ENCODE data around the gene PARP9. TPM values are rescaled to one million over a fixed set of nuclear protein-coding genes. Genes with fewer than 3 reads are reported as not detected.

The PARP9 gene
- total RNA-seq, 1 donor from 2014 or later = 9.1 TPM

GRCh38 chr3:122538956-122539490 lies 25.1 kb downstream of the PARP9 start:
- no peak for DNase-seq (ENCODE audit: low spot score)
- no peak for TF ChIP-seq CTCF (IDR thresholded peaks at IDR 0.05)
- Mint-ChIP-seq H3K27ac (ENCODE audit: unreplicated experiment) (no peak overlapping the region), H3K9me3 (ENCODE audit: low read depth) (no peaks in the 10 kb centered on the region), H3K36me3 (ENCODE audit: low read depth) (peaks cover 24% of the 10 kb centered on the region), H3K4me1 (ENCODE audit: low read depth) (peaks cover under 1% of the 10 kb centered on the region), H3K27me3 (ENCODE audit: low read depth) (no peaks in the 10 kb centered on the region), H3K4me3 (ENCODE audit: unreplicated experiment) (no peak overlapping the region)

- no peaks in the 10 kb centered on the region for H3K27me3 Mint-ChIP-seq (ENCODE audit: low read depth)
- H3K4me3 Mint-ChIP-seq (ENCODE audit: unreplicated experiment) = no peak overlapping the region
- H3K9me3 Mint-ChIP-seq (ENCODE audit: low read depth) = no peaks in the 10 kb centered on the region
- DNase-seq (ENCODE audit: low spot score) = no peak
- no peak for TF ChIP-seq CTCF (IDR thresholded peaks at IDR 0.05)
- H3K27ac Mint-ChIP-seq (ENCODE audit: unreplicated experiment) = no peak overlapping the region
- peaks cover 35% of the 10 kb centered on the region for H3K36me3 Mint-ChIP-seq (ENCODE audit: low read depth)
- peaks cover 5% of the 10 kb centered on the region for H3K4me1 Mint-ChIP-seq (ENCODE audit: low read depth)
Measured at GRCh38 chr3:122536632-122537001, 27.5 kb downstream of the PARP9 start.

GRCh38 chr3:122535964-122536631 lies 28.0 kb downstream of the PARP9 start:
- peaks cover 35% of the 10 kb centered on the region for H3K36me3 Mint-ChIP-seq (ENCODE audit: low read depth)
- H3K4me3 Mint-ChIP-seq (ENCODE audit: unreplicated experiment) = no peak overlapping the region
- peaks cover 5% of the 10 kb centered on the region for H3K4me1 Mint-ChIP-seq (ENCODE audit: low read depth)
- DNase-seq (ENCODE audit: low spot score) = no peak
- H3K9me3 Mint-ChIP-seq (ENCODE audit: low read depth) = no peaks in the 10 kb centered on the region
- H3K27me3 Mint-ChIP-seq (ENCODE audit: low read depth) = no peaks in the 10 kb centered on the region
- no peak overlapping the region for H3K27ac Mint-ChIP-seq (ENCODE audit: unreplicated experiment)
- TF ChIP-seq CTCF (IDR thresholded peaks at IDR 0.05) = no peak

GRCh38 chr3:122533931-122534334 lies 30.2 kb downstream of the PARP9 start:
- no peaks in the 10 kb centered on the region for H3K9me3 Mint-ChIP-seq (ENCODE audit: low read depth)
- TF ChIP-seq CTCF (IDR thresholded peaks at IDR 0.05) = no peak
- H3K4me1 Mint-ChIP-seq (ENCODE audit: low read depth) = peaks cover 5% of the 10 kb centered on the region
- H3K27me3 Mint-ChIP-seq (ENCODE audit: low read depth) = no peaks in the 10 kb centered on the region
- H3K4me3 Mint-ChIP-seq (ENCODE audit: unreplicated experiment) = no peak overlapping the region
- H3K36me3 Mint-ChIP-seq (ENCODE audit: low read depth) = peaks cover 29% of the 10 kb centered on the region
- no peak for DNase-seq (ENCODE audit: low spot score)
- no peak overlapping the region for H3K27ac Mint-ChIP-seq (ENCODE audit: unreplicated experiment)

GRCh38 chr3:122533480-122533879 lies 30.6 kb downstream of the PARP9 start:
- no peak for DNase-seq (ENCODE audit: low spot score)
- TF ChIP-seq CTCF (IDR thresholded peaks at IDR 0.05) = no peak
- no peaks in the 10 kb centered on the region for H3K27me3 Mint-ChIP-seq (ENCODE audit: low read depth)
- H3K4me1 Mint-ChIP-seq (ENCODE audit: low read depth) = peaks cover 5% of the 10 kb centered on the region
- no peak overlapping the region for H3K4me3 Mint-ChIP-seq (ENCODE audit: unreplicated experiment)
- H3K36me3 Mint-ChIP-seq (ENCODE audit: low read depth) = peaks cover 27% of the 10 kb centered on the region
- H3K9me3 Mint-ChIP-seq (ENCODE audit: low read depth) = no peaks in the 10 kb centered on the region
- no peak overlapping the region for H3K27ac Mint-ChIP-seq (ENCODE audit: unreplicated experiment)

All from chondrocyte (in vitro differentiated cells).